Common myeloid progenitor, CD34-positive (primary cell): ENCODE data around the gene GTF2F1.

Source experiments
- CTCF ChIA-PET: fragments of 350-600 bp; sonication (Branson Sonifier 250); formaldehyde crosslinking; loops from one replicate; lab custom pipeline; 2021; ENCODE audit warnings: antibody characterized with exemption; lab: Charles Lee
- POLR2A ChIA-PET: fragments of 350-600 bp; sonication (Branson Sonifier 250); formaldehyde crosslinking; loops from one replicate; lab custom pipeline; 2021; ENCODE audit warnings: antibody characterized with exemption; lab: Charles Lee
- DNase-seq, 3 donors: peaks; one replicate each; pipeline versions ENCODE4 v3.0.0 to v3.0.0-alpha.2; 2013
- H3K27ac ChIP-seq, 2 experiments: 1 replicate in 1 of 2; 2 replicates in 1 of 2; pipeline ENCODE4 v1.7.0; 2013; ENCODE audit warnings: inconsistent platforms in 2 of 2, low read length in 2 of 2, mild to moderate bottlenecking in 2 of 2, low read depth in 1 of 2, moderate library complexity in 1 of 2; ENCODE audit not compliant: severe bottlenecking in 2 of 2, insufficient read depth in 1 of 2, poor library complexity in 1 of 2
- H3K27me3 ChIP-seq, 5 experiments: replicated peaks in 2 of 5; 1 replicate in 3 of 5; 2 replicates in 2 of 5; pipeline versions ENCODE4 v1.6.1 to v1.7.0; 2013; ENCODE audit warnings: low read length in 4 of 5, mild to moderate bottlenecking in 2 of 5, moderate library complexity in 2 of 5, inconsistent platforms in 1 of 5; ENCODE audit not compliant: insufficient read depth in 5 of 5, control insufficient read depth in 4 of 5
- H3K36me3 ChIP-seq, 4 experiments: 1 replicate in 2 of 4; 2 replicates in 2 of 4; pipeline versions ENCODE4 v1.6.1 to v1.7.0; 2013; ENCODE audit warnings: low read length in 3 of 4, control low read depth in 1 of 4, mild to moderate bottlenecking in 1 of 4; ENCODE audit not compliant: control insufficient read depth in 4 of 4, insufficient read depth in 4 of 4
- H3K4me1 ChIP-seq, 4 experiments: 1 replicate in 3 of 4; 2 replicates in 1 of 4; pipeline versions ENCODE4 v1.6.1 to v1.7.1; 2013; ENCODE audit warnings: low read length in 3 of 4, mild to moderate bottlenecking in 3 of 4, control low read depth in 1 of 4, inconsistent platforms in 1 of 4, moderate library complexity in 1 of 4; ENCODE audit not compliant: control insufficient read depth in 4 of 4, insufficient read depth in 4 of 4; ENCODE audit errors: control extremely low read depth in 1 of 4
- H3K4me3 ChIP-seq, 7 experiments: 1 replicate in 4 of 7; 2 replicates in 3 of 7; pipeline versions ENCODE4 v1.5.1 to v1.7.0; 2013; ENCODE audit warnings: mild to moderate bottlenecking in 7 of 7, low read length in 6 of 7, moderate library complexity in 6 of 7, inconsistent platforms in 2 of 7, low read depth in 2 of 7, control low read depth in 1 of 7; ENCODE audit not compliant: insufficient read depth in 4 of 7, control insufficient read depth in 1 of 7; ENCODE audit errors: extremely low read depth in 1 of 7
- H3K9me3 ChIP-seq, 5 experiments: 1 replicate in 4 of 5; 2 replicates in 1 of 5; pipeline versions ENCODE4 v1.6.1 to v1.7.1; 2013; ENCODE audit warnings: low read length in 4 of 5, mild to moderate bottlenecking in 2 of 5, inconsistent platforms in 1 of 5, low read depth in 1 of 5, moderate library complexity in 1 of 5; ENCODE audit not compliant: control insufficient read depth in 4 of 5, insufficient read depth in 2 of 5; ENCODE audit errors: control extremely low read depth in 1 of 5
- WGBS: methylation state at CpG from one replicate; pipeline ENCODE4 v1.1.5; 2013; ENCODE audit not compliant: insufficient coverage; 5-methylcytosine and 5-hydroxymethylcytosine counted together

The GTF2F1 gene

DNA sequence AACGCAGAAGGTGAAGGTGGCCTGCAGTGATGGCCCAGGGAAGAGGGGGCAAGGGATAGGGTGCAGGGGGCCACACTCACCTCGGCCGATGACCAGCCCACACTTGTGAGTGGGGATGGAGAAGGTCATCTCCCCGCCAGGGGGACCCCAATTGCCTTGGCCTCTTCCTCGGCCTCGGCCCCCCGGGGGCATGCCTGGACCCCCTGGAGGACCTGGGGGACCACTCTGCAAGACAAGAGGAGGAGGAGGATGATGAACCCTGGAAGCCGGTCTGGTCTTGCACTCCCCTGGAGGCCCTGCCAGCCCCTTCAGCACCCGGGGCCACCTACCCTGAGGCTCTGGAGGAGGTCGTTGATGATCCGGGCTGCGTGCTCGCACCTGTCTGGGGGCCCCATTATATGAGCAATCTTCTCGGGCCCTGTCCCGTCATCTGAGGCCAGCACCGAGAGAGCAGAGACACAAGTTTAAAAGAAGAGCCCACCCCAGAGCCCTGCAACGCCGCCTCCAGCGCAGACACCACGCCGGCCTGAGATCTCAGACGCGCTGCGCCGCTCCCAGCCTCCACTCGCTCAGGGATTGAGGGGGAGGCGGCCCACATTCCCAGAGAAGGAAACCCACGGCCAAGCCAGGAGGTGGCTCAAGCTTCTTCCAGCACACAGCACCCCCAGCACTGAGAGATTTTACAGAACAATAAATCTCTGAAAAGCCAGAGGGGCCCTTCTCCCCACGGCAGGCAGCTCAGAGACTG lies 23.9 kb upstream of the GTF2F1 start:
- ChIA-PET CTCF (interaction anchor here (0.6 to 1.2 kb wide), 2 partner anchors 54 to 199 kb away, joined by 3 read pairs; no protein-coding TSS in a partner anchor), POLR2A (interaction anchor here (0.8 kb wide), 1 partner anchor 12 kb away, joined by 5 read pairs; no protein-coding TSS in a partner anchor)
- H3K4me3 ChIP-seq, result no peak overlapping the region
- 96% methylated on average over 26 of the region's 29 CpGs for WGBS
- H3K9me3 ChIP-seq, result no peaks in the 10 kb centered on the region
- H3K36me3 ChIP-seq, result peaks cover 9 to 83% (median 69%) of the 10 kb centered on the region in 4 experiments
- peaks cover 0 to 1% (median 0%) of the 10 kb centered on the region in 4 experiments for H3K4me1 ChIP-seq
- no peak overlapping the region for H3K27ac ChIP-seq
- no peak for DNase-seq
- no peaks in the 10 kb centered on the region for H3K27me3 ChIP-seq

DNA sequence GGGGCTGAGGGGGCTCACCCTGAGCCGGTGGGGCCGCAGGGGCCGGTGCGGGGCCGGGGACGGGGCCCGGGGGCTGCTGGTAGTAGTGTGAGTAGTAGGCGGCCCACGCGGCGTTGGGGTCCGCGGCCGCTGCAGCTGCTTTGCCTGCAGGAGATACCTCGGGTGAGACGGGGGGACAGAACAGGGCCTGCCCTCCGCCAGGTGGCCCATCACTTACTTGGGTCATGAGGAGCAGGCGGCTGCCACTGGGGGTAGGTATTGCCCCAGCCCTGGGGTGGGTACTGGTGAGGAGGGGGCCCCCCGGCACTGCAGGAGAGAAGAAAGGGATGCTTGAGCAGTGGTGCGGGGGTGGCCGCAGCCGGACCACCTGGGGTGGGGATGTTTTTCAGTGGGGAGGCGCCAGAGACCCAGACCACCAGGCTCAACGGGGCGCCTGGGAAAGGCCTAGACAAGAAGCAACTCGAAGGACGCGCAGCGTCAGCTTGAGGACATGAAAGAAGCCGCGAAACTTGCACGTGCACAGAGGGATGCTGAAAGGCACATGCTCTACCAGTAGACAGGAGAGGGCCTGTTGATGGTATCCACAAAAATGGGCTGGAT lies 22.7 kb upstream of the GTF2F1 start:
- no peaks in the 10 kb centered on the region for H3K27me3 ChIP-seq
- 98% methylated on average over 15 of the region's 32 CpGs for WGBS
- DNase-seq, result no peak
- peaks cover 7 to 72% (median 60%) of the 10 kb centered on the region in 4 experiments for H3K36me3 ChIP-seq
- ChIA-PET POLR2A (interaction anchor here (0.6 kb wide), 1 partner anchor 120 kb away, joined by 3 read pairs; no protein-coding TSS in a partner anchor), CTCF (no interaction called here)
- H3K9me3 ChIP-seq, result no peaks in the 10 kb centered on the region
- no peak overlapping the region for H3K4me3 ChIP-seq
- H3K27ac ChIP-seq, result no peak overlapping the region
- H3K4me1 ChIP-seq, result no peaks in the 10 kb centered on the region

DNA sequence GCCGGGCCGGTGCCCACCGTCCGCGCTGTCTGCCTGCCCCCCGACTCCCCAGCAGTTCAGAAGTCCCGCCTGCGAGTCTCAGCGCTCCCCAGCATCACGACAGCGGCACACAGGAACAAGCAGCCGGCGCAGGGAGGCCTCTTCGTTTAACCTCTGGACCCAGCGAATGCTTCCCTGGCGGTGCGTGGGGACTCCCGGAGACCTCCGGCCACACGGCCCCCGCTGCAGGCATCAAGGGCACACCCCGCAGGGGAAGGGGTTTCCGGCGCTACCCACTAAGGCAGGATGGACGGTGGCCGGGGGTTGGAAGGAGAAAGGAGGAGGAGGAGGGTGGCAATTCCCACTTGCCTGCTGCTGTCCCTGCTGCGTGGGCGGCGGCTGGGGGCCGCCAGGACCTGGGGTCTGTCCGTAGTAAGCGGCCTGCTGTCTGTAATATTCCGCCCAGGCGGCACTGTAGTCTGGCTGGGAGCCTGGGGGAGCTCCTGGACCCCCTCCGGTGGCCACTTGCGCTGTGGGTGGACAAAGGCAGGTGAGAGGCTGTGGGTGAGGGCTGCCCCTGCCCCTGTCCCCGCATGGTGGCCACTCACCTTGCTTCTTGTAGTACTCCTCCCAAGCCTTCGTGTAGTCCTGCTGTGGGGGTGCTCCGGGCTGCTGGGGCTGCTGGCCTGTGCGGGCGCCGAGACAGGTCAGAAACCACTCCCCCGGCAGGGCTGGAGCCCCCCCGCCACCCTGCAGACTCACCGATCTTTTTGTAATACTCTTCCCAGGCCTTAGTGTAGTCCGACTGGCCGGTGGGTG lies 22.0 kb upstream of the GTF2F1 start:
- H3K27me3 ChIP-seq, result no peaks in the 10 kb centered on the region
- peaks cover 4 to 65% (median 53%) of the 10 kb centered on the region in 4 experiments for H3K36me3 ChIP-seq
- no peaks in the 10 kb centered on the region for H3K9me3 ChIP-seq
- CTCF ChIA-PET, result no interaction called here
- POLR2A ChIA-PET, result no interaction called here
- no peak overlapping the region for H3K27ac ChIP-seq
- no peaks in the 10 kb centered on the region for H3K4me1 ChIP-seq
- WGBS, result 96% methylated on average over 37 of the region's 47 CpGs
- H3K4me3 ChIP-seq, result no peak overlapping the region
- DNase-seq, result no peak

DNA sequence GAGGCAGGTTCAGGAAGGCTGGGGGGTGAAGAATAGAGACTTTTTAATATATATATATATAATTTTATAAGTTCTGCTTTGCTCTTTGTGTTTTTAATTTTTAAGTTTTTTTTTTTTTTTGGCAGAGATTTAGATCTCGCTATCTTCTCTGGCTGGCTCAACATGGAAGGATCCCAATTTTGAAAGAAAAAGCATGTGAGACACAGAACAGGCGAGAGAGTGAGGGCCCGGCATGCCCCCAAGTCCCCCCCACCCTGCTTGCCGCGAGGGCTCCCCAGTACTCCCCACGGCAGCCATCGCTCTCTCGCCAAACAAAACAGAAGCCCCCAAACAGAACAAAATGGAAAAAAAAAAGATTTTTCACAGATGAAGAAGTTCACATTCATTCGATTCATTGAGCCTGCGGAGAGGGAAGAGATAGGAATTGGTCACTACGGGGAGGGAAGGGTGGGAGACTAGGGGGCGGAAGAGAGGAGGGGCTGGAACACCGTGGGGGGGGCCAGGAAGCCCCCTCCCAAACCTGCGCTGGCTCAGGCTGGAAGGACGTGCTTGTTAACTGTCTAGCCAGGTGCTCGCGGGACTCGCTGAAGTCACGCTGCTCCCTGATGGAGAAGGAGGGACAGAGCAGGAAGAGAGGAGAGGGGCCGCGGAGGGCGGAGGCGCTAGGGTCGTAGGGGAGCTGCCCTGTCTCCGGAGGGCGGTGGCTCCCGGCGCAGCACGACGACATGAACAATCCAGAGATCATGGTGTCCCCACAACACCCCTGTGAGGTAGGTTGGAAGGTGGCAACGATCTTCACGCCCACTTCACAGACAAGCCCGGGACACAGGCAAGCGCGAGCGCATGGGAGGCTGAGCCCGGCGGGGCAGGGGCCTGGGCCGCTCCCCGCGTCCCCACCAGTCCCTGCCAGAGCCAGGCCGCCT lies 21.0 kb upstream of the GTF2F1 start:
- H3K4me3 ChIP-seq, result no peak overlapping the region
- CTCF ChIA-PET, result no interaction called here
- H3K36me3 ChIP-seq, result peaks cover 4 to 55% (median 43%) of the 10 kb centered on the region in 4 experiments
- no peaks in the 10 kb centered on the region for H3K9me3 ChIP-seq
- H3K27ac ChIP-seq, result no peak overlapping the region
- no peak for DNase-seq
- POLR2A ChIA-PET, result no interaction called here
- 86% methylated on average over 23 of the region's 42 CpGs for WGBS
- no peaks in the 10 kb centered on the region for H3K4me1 ChIP-seq
- no peaks in the 10 kb centered on the region for H3K27me3 ChIP-seq

DNA sequence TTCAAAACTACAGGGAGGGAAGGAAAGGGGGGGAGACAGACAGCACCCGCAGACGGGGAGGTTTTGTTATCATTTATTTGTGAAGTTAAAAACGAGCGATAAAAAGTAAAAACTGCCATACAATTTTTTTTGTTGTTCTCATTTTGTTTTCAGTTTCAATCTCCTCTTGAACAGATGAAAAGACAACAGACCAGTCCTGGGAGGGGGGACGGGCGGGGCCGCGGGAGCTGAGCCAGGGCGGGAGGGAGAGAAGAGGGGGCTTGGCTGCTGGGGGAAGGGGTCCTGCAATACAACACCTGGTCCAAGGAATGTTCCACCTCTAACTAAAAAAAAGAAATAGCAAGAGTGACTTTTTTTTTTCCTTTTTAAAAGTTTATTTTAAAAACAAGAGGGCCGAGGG lies 20.3 kb upstream of the GTF2F1 start:
- Histone ChIP-seq H3K36me3 (peaks cover 4 to 48% (median 38%) of the 10 kb centered on the region in 4 experiments), H3K4me3 (no peak overlapping the region), H3K4me1 (no peaks in the 10 kb centered on the region), H3K9me3 (no peaks in the 10 kb centered on the region), H3K27ac (no peak overlapping the region), H3K27me3 (no peaks in the 10 kb centered on the region)
- DNase-seq, result no peak
- WGBS, result 100% methylated on average over 1 of the region's 10 CpGs
- ChIA-PET CTCF (no interaction called here), POLR2A (no interaction called here)

DNA sequence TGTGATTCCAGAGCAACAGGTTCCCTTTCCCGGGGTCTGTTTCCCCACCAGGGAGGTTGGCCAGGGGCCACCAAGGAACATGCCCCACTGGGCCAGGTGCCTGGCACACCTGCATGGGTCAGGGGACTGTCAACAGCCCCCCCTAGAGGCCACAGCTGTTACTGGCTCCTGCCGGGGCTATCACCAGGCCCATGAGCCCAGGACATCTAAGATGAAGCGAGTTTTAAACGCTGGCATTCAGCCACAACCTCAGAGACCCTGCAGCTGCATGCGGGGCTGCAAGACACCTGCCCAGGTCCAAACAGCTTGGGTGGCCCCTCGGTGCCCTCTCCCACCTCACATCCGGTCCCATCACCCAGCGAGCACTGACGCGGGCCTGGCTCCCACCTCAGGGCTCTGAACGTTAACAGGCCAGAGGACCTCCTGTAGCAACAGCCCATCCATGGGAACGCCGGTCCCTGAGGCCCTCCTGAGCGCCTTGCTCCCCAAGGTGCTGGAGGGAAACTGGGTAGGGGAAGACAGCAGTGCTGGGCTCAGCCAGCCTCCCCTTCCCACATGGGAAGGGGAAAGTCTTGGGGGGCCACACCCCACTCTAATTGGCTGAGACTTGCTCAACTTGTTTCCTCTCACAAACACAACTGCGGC lies 19.6 kb upstream of the GTF2F1 start:
- 73% methylated on average over 8 of the region's 15 CpGs for WGBS
- ChIA-PET POLR2A (interaction anchor here (1.1 kb wide), 1 partner anchor 10 kb away, joined by 4 read pairs; no protein-coding TSS in a partner anchor), CTCF (interaction anchor here (0.6 kb wide), 1 partner anchor 93 kb away, joined by 3 read pairs; no protein-coding TSS in a partner anchor)
- DNase-seq, result peak in 2 of 3 donors; percentile 40 to 53
- H3K27ac ChIP-seq, result no peak overlapping the region
- no peaks in the 10 kb centered on the region for H3K9me3 ChIP-seq
- H3K4me1 ChIP-seq, result no peaks in the 10 kb centered on the region
- peaks cover 2 to 41% (median 31%) of the 10 kb centered on the region in 4 experiments for H3K36me3 ChIP-seq
- no peak overlapping the region for H3K4me3 ChIP-seq
- H3K27me3 ChIP-seq, result no peaks in the 10 kb centered on the region
